Measurements from ENCODE around the gene RPGR.

GRCh38 chrX:38232079-38232686, 95.1 kb downstream of the RPGR start:
- TF ChIP-seq CTCF (conservative IDR thresholded peaks at IDR 0.05; ENCODE audit: low read depth, low read length) (no peak), EZH2 (IDR thresholded peaks at IDR 0.05; ENCODE audit: low read length, unreplicated experiment) (no peak), EZH2phosphoT487 (IDR thresholded peaks at IDR 0.05; ENCODE audit: borderline replicate concordance, low read length) (no peak)
